Measurements from ENCODE around the gene PTPRN2. TPM values are rescaled to one million over a fixed set of nuclear protein-coding genes. Genes with fewer than 3 reads are reported as not detected.
A peak's percentile ranks its signal among the peaks of the same experiment; 100 is the strongest.

The PTPRN2 gene
- total and polyA plus RNA-seq, 4 experiments from 2014 or later, result 1.7 to 2.6 (median 1.9) TPM

GRCh38 chr7:157557263-157557662 is 1030.4 kb downstream of the PTPRN2 start:
- Histone ChIP-seq H3K27me3 (ENCODE audit: insufficient read depth, low read length) (no peaks in the 10 kb centered on the region), H3K4me3 (ENCODE audit: low read length in 2 of 2) (no peak overlapping the region), H3K36me3 (ENCODE audit: insufficient read depth, low read length) (no peaks in the 10 kb centered on the region), H3K9me3 (ENCODE audit: control insufficient read depth in 1 of 2, low read length in 2 of 2) (no peaks in the 10 kb centered on the region), H3K4me1 (ENCODE audit: insufficient read depth, low read length) (no peaks in the 10 kb centered on the region), H3K27ac (ENCODE audit: low read depth, low read length) (no peak overlapping the region)
- DNase-seq, result no peak
- no peaks in the 10 kb centered on the region for H3K36me3 Mint-ChIP-seq
- H3K9me3 Mint-ChIP-seq, result no peaks in the 10 kb centered on the region
- intact Hi-C loops (cut with micrococcal nuclease), result no loop called here
- H3K4me1 Mint-ChIP-seq, result no peaks in the 10 kb centered on the region
- ChIA-PET CTCF (ENCODE audit: partially characterized antibody) (no interaction called here), POLR2A (ENCODE audit: partially characterized antibody) (no interaction called here)
- no peak overlapping the region for H3K27ac Mint-ChIP-seq
- no peak overlapping the region for H3K4me3 Mint-ChIP-seq
- H3K27me3 Mint-ChIP-seq, result no peaks in the 10 kb centered on the region

GRCh38 chr7:157556642-157556944 is 1031.0 kb downstream of the PTPRN2 start:
- H3K9me3 Mint-ChIP-seq, result no peaks in the 10 kb centered on the region
- CTCF ChIA-PET (ENCODE audit: partially characterized antibody), result no interaction called here
- H3K4me1 Mint-ChIP-seq, result no peaks in the 10 kb centered on the region
- H3K36me3 ChIP-seq (ENCODE audit: insufficient read depth, low read length), result no peaks in the 10 kb centered on the region
- no peak overlapping the region for H3K4me3 Mint-ChIP-seq
- H3K27me3 ChIP-seq (ENCODE audit: insufficient read depth, low read length), result no peaks in the 10 kb centered on the region
- intact Hi-C loops (cut with micrococcal nuclease), result no loop called here
- DNase-seq, result no peak
- no peak overlapping the region for H3K27ac ChIP-seq (ENCODE audit: low read depth, low read length)
- H3K4me1 ChIP-seq (ENCODE audit: insufficient read depth, low read length), result no peaks in the 10 kb centered on the region
- H3K4me3 ChIP-seq (ENCODE audit: low read length in 2 of 2), result no peak overlapping the region
- no peaks in the 10 kb centered on the region for H3K36me3 Mint-ChIP-seq
- POLR2A ChIA-PET (ENCODE audit: partially characterized antibody), result no interaction called here
- H3K9me3 ChIP-seq (ENCODE audit: control insufficient read depth in 1 of 2, low read length in 2 of 2), result no peaks in the 10 kb centered on the region
- H3K27ac Mint-ChIP-seq, result no peak overlapping the region
- no peaks in the 10 kb centered on the region for H3K27me3 Mint-ChIP-seq

- intact Hi-C loops (cut with micrococcal nuclease), result no loop called here
- Mint-ChIP-seq H3K9me3 (no peaks in the 10 kb centered on the region), H3K4me3 (no peak overlapping the region), H3K27ac (no peak overlapping the region), H3K36me3 (no peaks in the 10 kb centered on the region), H3K4me1 (no peaks in the 10 kb centered on the region), H3K27me3 (no peaks in the 10 kb centered on the region)
- no peak overlapping the region for H3K27ac ChIP-seq (ENCODE audit: low read depth, low read length)
- H3K4me1 ChIP-seq (ENCODE audit: insufficient read depth, low read length), result no peaks in the 10 kb centered on the region
- no peaks in the 10 kb centered on the region for H3K36me3 ChIP-seq (ENCODE audit: insufficient read depth, low read length)
- ChIA-PET POLR2A (ENCODE audit: partially characterized antibody) (no interaction called here), CTCF (ENCODE audit: partially characterized antibody) (interaction anchor here (1.0 kb wide), 1 partner anchor 121 kb away, joined by 3 read pairs; no protein-coding TSS in a partner anchor)
- no peak for DNase-seq
- H3K4me3 ChIP-seq (ENCODE audit: low read length in 2 of 2), result no peak overlapping the region
- no peaks in the 10 kb centered on the region for H3K27me3 ChIP-seq (ENCODE audit: insufficient read depth, low read length)
- H3K9me3 ChIP-seq (ENCODE audit: control insufficient read depth in 1 of 2, low read length in 2 of 2), result no peaks in the 10 kb centered on the region
Measured at GRCh38 chr7:157555944-157556641, 1031.5 kb downstream of the PTPRN2 start.

- Mint-ChIP-seq H3K4me3 (no peak overlapping the region), H3K27ac (peak overlapping the region in 1 of 7 donors; percentile 59), H3K9me3 (no peaks in the 10 kb centered on the region), H3K36me3 (no peaks in the 10 kb centered on the region), H3K4me1 (no peaks in the 10 kb centered on the region), H3K27me3 (no peaks in the 10 kb centered on the region)
- intact Hi-C loops (cut with micrococcal nuclease), result no loop called here
- CTCF ChIA-PET (ENCODE audit: partially characterized antibody), result interaction anchor here (1.0 kb wide), 1 partner anchor 120 kb away, joined by 3 read pairs; no protein-coding TSS in a partner anchor
- Histone ChIP-seq H3K36me3 (ENCODE audit: insufficient read depth, low read length) (no peaks in the 10 kb centered on the region), H3K27me3 (ENCODE audit: insufficient read depth, low read length) (no peaks in the 10 kb centered on the region), H3K27ac (ENCODE audit: low read depth, low read length) (no peak overlapping the region), H3K4me3 (ENCODE audit: low read length in 2 of 2) (no peak overlapping the region), H3K4me1 (ENCODE audit: insufficient read depth, low read length) (no peaks in the 10 kb centered on the region), H3K9me3 (ENCODE audit: control insufficient read depth in 1 of 2, low read length in 2 of 2) (no peaks in the 10 kb centered on the region)
- POLR2A ChIA-PET (ENCODE audit: partially characterized antibody), result no interaction called here
- no peak for DNase-seq
Measured at GRCh38 chr7:157555313-157555712, 1032.3 kb downstream of the PTPRN2 start.

GRCh38 chr7:157554393-157555238 is 1033.0 kb downstream of the PTPRN2 start:
- no peak for DNase-seq
- Mint-ChIP-seq H3K36me3 (no peaks in the 10 kb centered on the region), H3K27ac (no peak overlapping the region), H3K9me3 (no peaks in the 10 kb centered on the region), H3K27me3 (peaks cover 0 to under 1% of the 10 kb centered on the region in 2 donors), H3K4me3 (no peak overlapping the region), H3K4me1 (no peaks in the 10 kb centered on the region)
- H3K36me3 ChIP-seq (ENCODE audit: insufficient read depth, low read length), result no peaks in the 10 kb centered on the region
- no peaks in the 10 kb centered on the region for H3K9me3 ChIP-seq (ENCODE audit: control insufficient read depth in 1 of 2, low read length in 2 of 2)
- POLR2A ChIA-PET (ENCODE audit: partially characterized antibody), result no interaction called here
- CTCF ChIA-PET (ENCODE audit: partially characterized antibody), result interaction anchor here (1.0 kb wide), 1 partner anchor 120 kb away, joined by 3 read pairs; no protein-coding TSS in a partner anchor
- no peaks in the 10 kb centered on the region for H3K4me1 ChIP-seq (ENCODE audit: insufficient read depth, low read length)
- no peaks in the 10 kb centered on the region for H3K27me3 ChIP-seq (ENCODE audit: insufficient read depth, low read length)
- H3K27ac ChIP-seq (ENCODE audit: low read depth, low read length), result no peak overlapping the region
- no peak overlapping the region for H3K4me3 ChIP-seq (ENCODE audit: low read length in 2 of 2)
- intact Hi-C loops (cut with micrococcal nuclease), result no loop called here

- H3K9me3 Mint-ChIP-seq, result no peaks in the 10 kb centered on the region
- H3K27me3 Mint-ChIP-seq, result peaks cover 0 to 1% of the 10 kb centered on the region in 2 donors
- ChIA-PET POLR2A (ENCODE audit: partially characterized antibody) (no interaction called here), CTCF (ENCODE audit: partially characterized antibody) (interaction anchor here (0.7 kb wide), 2 partner anchors 119 to 120 kb away, joined by 3 read pairs; no protein-coding TSS in a partner anchor)
- H3K27me3 ChIP-seq (ENCODE audit: insufficient read depth, low read length), result no peaks in the 10 kb centered on the region
- H3K36me3 Mint-ChIP-seq, result no peaks in the 10 kb centered on the region
- no peaks in the 10 kb centered on the region for H3K4me1 ChIP-seq (ENCODE audit: insufficient read depth, low read length)
- no peaks in the 10 kb centered on the region for H3K36me3 ChIP-seq (ENCODE audit: insufficient read depth, low read length)
- H3K4me3 Mint-ChIP-seq, result no peak overlapping the region
- H3K9me3 ChIP-seq (ENCODE audit: control insufficient read depth in 1 of 2, low read length in 2 of 2), result no peaks in the 10 kb centered on the region
- H3K27ac ChIP-seq (ENCODE audit: low read depth, low read length), result no peak overlapping the region
- H3K27ac Mint-ChIP-seq, result no peak overlapping the region
- H3K4me1 Mint-ChIP-seq, result no peaks in the 10 kb centered on the region
- no peak for DNase-seq
- intact Hi-C loops (cut with micrococcal nuclease), result no loop called here
- H3K4me3 ChIP-seq (ENCODE audit: low read length in 2 of 2), result no peak overlapping the region
Measured at GRCh38 chr7:157553256-157553655, 1034.4 kb downstream of the PTPRN2 start.

GRCh38 chr7:157552295-157552993 is 1035.2 kb downstream of the PTPRN2 start:
- no peak for DNase-seq
- no peaks in the 10 kb centered on the region for H3K9me3 Mint-ChIP-seq
- intact Hi-C loops (cut with micrococcal nuclease), result no loop called here
- no peak overlapping the region for H3K4me3 Mint-ChIP-seq
- no peaks in the 10 kb centered on the region for H3K4me1 ChIP-seq (ENCODE audit: insufficient read depth, low read length)
- no peaks in the 10 kb centered on the region for H3K27me3 ChIP-seq (ENCODE audit: insufficient read depth, low read length)
- H3K36me3 Mint-ChIP-seq, result no peaks in the 10 kb centered on the region
- no peaks in the 10 kb centered on the region for H3K36me3 ChIP-seq (ENCODE audit: insufficient read depth, low read length)
- H3K27ac Mint-ChIP-seq, result peak overlapping the region in 2 of 7 donors; percentile 4 to 55
- H3K27ac ChIP-seq (ENCODE audit: low read depth, low read length), result no peak overlapping the region
- H3K4me1 Mint-ChIP-seq, result no peaks in the 10 kb centered on the region
- no peaks in the 10 kb centered on the region for H3K9me3 ChIP-seq (ENCODE audit: control insufficient read depth in 1 of 2, low read length in 2 of 2)
- ChIA-PET POLR2A (ENCODE audit: partially characterized antibody) (no interaction called here), CTCF (ENCODE audit: partially characterized antibody) (interaction anchor here (0.7 kb wide), 1 partner anchor 120 kb away, joined by 3 read pairs; no protein-coding TSS in a partner anchor)
- peaks cover 0 to 1% of the 10 kb centered on the region in 2 donors for H3K27me3 Mint-ChIP-seq
- no peak overlapping the region for H3K4me3 ChIP-seq (ENCODE audit: low read length in 2 of 2)

All from CD4-positive, alpha-beta memory T cell (primary cell).